ENCODE data around the gene ZNF552. TPM values are rescaled to one million over a fixed set of nuclear protein-coding genes. Genes with fewer than 3 reads are reported as not detected.

ZNF552 gene
- total and polyA plus RNA-seq, 2 donors (not counting 1 experiment from before 2014, with no cell fraction given) = 6.7 to 21.7 TPM

- Mint-ChIP-seq H3K4me3 (peak overlapping the region; percentile 97), H3K4me1 (peaks cover 52% of the 10 kb centered on the region)
- no peak for TF ChIP-seq EZH2 (IDR thresholded peaks at IDR 0.05; ENCODE audit: borderline replicate concordance, insufficient read depth, low read depth, low read length, poor library complexity, severe bottlenecking)
- no peak for TF ChIP-seq CTCF (IDR thresholded peaks at IDR 0.05)
Measured at GRCh38 chr19:57815247-57816075, 748 bp upstream of the ZNF552 start.

More at GRCh38 chr19:57815247-57816075, 748 bp upstream of the ZNF552 start:
- ChIA-PET POLR2A (interaction anchor here (0.5 to 1.3 kb wide), 4 partner anchors 34 to 74 kb away, joined by 3 to 4 read pairs (median 3); partner anchors contain the start of genes ZNF586 and ZNF587), CTCF (no interaction called here)
- no peaks in the 10 kb centered on the region for H3K9me3 Mint-ChIP-seq (ENCODE audit: insufficient read depth)
- ATAC-seq (ENCODE audit: low read depth) (no peak), DNase-seq (no peak)
- no peaks in the 10 kb centered on the region for H3K27me3 ChIP-seq (replicated peaks in 1 of 4; ENCODE audit: control extremely low read depth in 1 of 4, control insufficient read depth in 3 of 4, insufficient read depth in 4 of 4, low read length in 3 of 4)
- H3K79me2 ChIP-seq (ENCODE audit: control insufficient read depth, insufficient read depth, low read length) = peaks cover 74% of the 10 kb centered on the region
- no peaks in the 10 kb centered on the region for H4K20me1 ChIP-seq (ENCODE audit: control insufficient read depth, insufficient read depth, low read length, poor library complexity, severe bottlenecking)
- H3K27me3 Mint-ChIP-seq = no peaks in the 10 kb centered on the region
- H3K36me3 ChIP-seq (replicated peaks in 1 of 2; ENCODE audit: control extremely low read depth in 1 of 2, control insufficient read depth in 1 of 2, extremely low read depth in 1 of 2, insufficient read depth in 2 of 2, low read length in 1 of 2) = peaks cover under 1 to 3% of the 10 kb centered on the region in 2 experiments
- H3K9ac ChIP-seq (ENCODE audit: low read length) = peak overlapping the region; percentile 97
- peak overlapping the region; percentile 94 for H3K27ac Mint-ChIP-seq
- H3K4me2 ChIP-seq (replicated peaks; ENCODE audit: low read depth, low read length, poor library complexity, severe bottlenecking) = peak overlapping the region; percentile 91
- intact Hi-C loops (cut with micrococcal nuclease) = loop anchor here (1.0 to 10.0 kb wide), 6 partner anchors 46 to 381 kb away; partner anchors contain the start of genes ZNF211, ZNF417, ZNF586 and ZNF671
- H3K4me3 ChIP-seq (ENCODE audit: control extremely low read depth in 1 of 5, extremely low read depth in 1 of 5, insufficient read depth in 1 of 5, low read depth in 2 of 5, low read length in 4 of 5) = peak overlapping the region; percentile 58 to 96 (median 87)
- peaks cover 17 to 32% of the 10 kb centered on the region in 2 donors for H3K4me1 ChIP-seq (ENCODE audit: control insufficient read depth in 2 of 2, insufficient read depth in 2 of 2, low read length in 2 of 2)
- WGBS (ENCODE audit: insufficient coverage) = 98% methylated on average over 12 of the region's 17 CpGs
- H2AFZ ChIP-seq (ENCODE audit: insufficient read depth, low read depth, low read length, poor library complexity, severe bottlenecking) = peak overlapping the region; percentile 97
- no peaks in the 10 kb centered on the region for H3K9me3 ChIP-seq (ENCODE audit: control extremely low read depth in 1 of 3, control insufficient read depth in 2 of 3, insufficient read depth in 1 of 3, low read length in 2 of 3)
- H3K27ac ChIP-seq (ENCODE audit: low read length in 2 of 2) = peak overlapping the region; percentile 65 to 84
